Skin of body (tissue), 2 donors: ENCODE results near the gene SNTG2. TPM values are rescaled to one million over a fixed set of nuclear protein-coding genes. Genes with fewer than 3 reads are reported as not detected.

Experiments used
- DNase-seq: peaks from one replicate; lab custom pipeline; 2025; lab: John Stamatoyannopoulos, UW
- total RNA-seq: library from RNA; depleted of rRNA; stranded (reverse); fragments of >200 nt; gene quantifications from one replicate; pipeline ENCODE4 v1.2.3, GENCODE V29; 2014

SNTG2 gene
- total RNA-seq, 1 donor from 2014 or later, result 5.2 TPM

- DNase-seq, result no peak
Observed at GRCh38 chr2:951224-952006, 766 bp downstream of the SNTG2 start.

- DNase-seq, result no peak
Observed at GRCh38 chr2:953408-953807, 2.8 kb downstream of the SNTG2 start.

GRCh38 chr2:953975-954686, 3.5 kb downstream of the SNTG2 start:
- peak; percentile 17 for DNase-seq

GRCh38 chr2:954687-955000, 4.0 kb downstream of the SNTG2 start:
- no peak for DNase-seq

GRCh38 chr2:955829-956731, 5.4 kb downstream of the SNTG2 start:
- DNase-seq, result no peak

GRCh38 chr2:959457-959856, 8.8 kb downstream of the SNTG2 start:
- DNase-seq, result no peak

- DNase-seq, result no peak
Observed at GRCh38 chr2:960061-960736, 9.6 kb downstream of the SNTG2 start.

GRCh38 chr2:961786-962185, 11.1 kb downstream of the SNTG2 start:
- no peak for DNase-seq

GRCh38 chr2:963876-964275, 13.2 kb downstream of the SNTG2 start:
- no peak for DNase-seq

- DNase-seq, result no peak
Observed at GRCh38 chr2:964562-964961, 13.9 kb downstream of the SNTG2 start.

- DNase-seq, result no peak
Observed at GRCh38 chr2:965640-966147, 15.0 kb downstream of the SNTG2 start.

- DNase-seq, result no peak
Observed at GRCh38 chr2:973129-973528, 22.5 kb downstream of the SNTG2 start.

GRCh38 chr2:974054-974453, 23.4 kb downstream of the SNTG2 start:
- no peak for DNase-seq

- DNase-seq, result no peak
Observed at GRCh38 chr2:974502-974901, 23.9 kb downstream of the SNTG2 start.

GRCh38 chr2:975095-975494, 24.4 kb downstream of the SNTG2 start:
- DNase-seq, result no peak

- no peak for DNase-seq
Observed at GRCh38 chr2:979069-979928, 28.6 kb downstream of the SNTG2 start.

GRCh38 chr2:980176-980575, 29.5 kb downstream of the SNTG2 start:
- DNase-seq, result peak; percentile 3

- DNase-seq, result no peak
Observed at GRCh38 chr2:981258-981657, 30.6 kb downstream of the SNTG2 start.

GRCh38 chr2:981759-982158, 31.1 kb downstream of the SNTG2 start:
- DNase-seq, result no peak

GRCh38 chr2:985317-985898, 34.8 kb downstream of the SNTG2 start:
- no peak for DNase-seq
